Measurements from ENCODE around the gene PDLIM7. TPM values are rescaled to one million over a fixed set of nuclear protein-coding genes. Genes with fewer than 3 reads are reported as not detected.

The PDLIM7 gene
- polyA plus RNA-seq, 1 donor from 2014 or later, result 21.0 TPM

DNA sequence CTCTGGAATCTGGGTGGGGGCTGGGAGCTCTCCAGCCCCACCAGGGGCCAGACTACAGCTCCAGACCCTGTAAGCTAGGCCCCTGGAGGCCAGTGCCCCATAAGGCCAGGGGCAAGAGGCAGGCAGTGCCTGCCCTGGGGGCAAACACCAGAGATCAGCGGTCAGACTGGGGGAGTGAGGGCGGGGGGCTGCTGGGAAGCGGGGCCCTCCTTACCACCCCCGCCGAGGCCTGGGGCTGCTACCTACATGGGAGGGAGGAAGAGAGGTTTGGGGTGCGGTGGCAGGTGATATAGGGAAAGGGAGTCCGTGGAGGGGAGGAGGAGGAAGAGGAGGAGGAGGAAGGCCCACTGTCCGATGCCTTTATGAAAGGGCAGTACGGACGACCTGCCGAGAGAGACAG is 38.0 kb downstream of the PDLIM7 start:
- Histone ChIP-seq H3K4me3 (ENCODE audit: low read length) (peak overlapping the region; percentile 72), H3K27me3 (ENCODE audit: insufficient read depth, low read depth, low read length) (no peaks in the 10 kb centered on the region), H4K20me1 (ENCODE audit: insufficient read depth) (peaks cover 24% of the 10 kb centered on the region), H3K79me2 (replicated peaks; ENCODE audit: insufficient read depth, low read length) (peaks cover 14% of the 10 kb centered on the region), H3K36me3 (ENCODE audit: insufficient read depth, low read length) (peaks cover 9% of the 10 kb centered on the region), H3F3A (ENCODE audit: insufficient read depth, low read length, poor library complexity, severe bottlenecking) (peaks cover 5% of the 10 kb centered on the region), H3K9me3 (ENCODE audit: low read length) (no peaks in the 10 kb centered on the region), H3K9ac (ENCODE audit: low read length) (peak overlapping the region; percentile 67), H3K9me2 (ENCODE audit: insufficient read depth, low read length) (no peaks in the 10 kb centered on the region), H2AFZ (ENCODE audit: low read depth, low read length) (no peak overlapping the region), H3K27ac (ENCODE audit: low read length) (peak overlapping the region; percentile 90), H3K4me2 (ENCODE audit: low read length) (no peak overlapping the region)
- TF ChIP-seq POLR2AphosphoS5 (IDR thresholded peaks at IDR 0.05) (no peak), EP300 (conservative IDR thresholded peaks at IDR 0.05; ENCODE audit: poor library complexity, severe bottlenecking) (no peak), RAD21 (conservative IDR thresholded peaks at IDR 0.05) (no peak), TAF1 (IDR thresholded peaks at IDR 0.05; ENCODE audit: low read depth) (no peak), MXI1 (conservative IDR thresholded peaks at IDR 0.05; ENCODE audit: poor library complexity, severe bottlenecking) (no peak), SMC3 (conservative IDR thresholded peaks at IDR 0.05; ENCODE audit: poor library complexity) (no peak), EZH2 (IDR thresholded peaks at IDR 0.05; ENCODE audit: borderline replicate concordance, insufficient read depth, low read length, poor library complexity, severe bottlenecking) (no peak)
- TF ChIP-seq, protein P1, sequence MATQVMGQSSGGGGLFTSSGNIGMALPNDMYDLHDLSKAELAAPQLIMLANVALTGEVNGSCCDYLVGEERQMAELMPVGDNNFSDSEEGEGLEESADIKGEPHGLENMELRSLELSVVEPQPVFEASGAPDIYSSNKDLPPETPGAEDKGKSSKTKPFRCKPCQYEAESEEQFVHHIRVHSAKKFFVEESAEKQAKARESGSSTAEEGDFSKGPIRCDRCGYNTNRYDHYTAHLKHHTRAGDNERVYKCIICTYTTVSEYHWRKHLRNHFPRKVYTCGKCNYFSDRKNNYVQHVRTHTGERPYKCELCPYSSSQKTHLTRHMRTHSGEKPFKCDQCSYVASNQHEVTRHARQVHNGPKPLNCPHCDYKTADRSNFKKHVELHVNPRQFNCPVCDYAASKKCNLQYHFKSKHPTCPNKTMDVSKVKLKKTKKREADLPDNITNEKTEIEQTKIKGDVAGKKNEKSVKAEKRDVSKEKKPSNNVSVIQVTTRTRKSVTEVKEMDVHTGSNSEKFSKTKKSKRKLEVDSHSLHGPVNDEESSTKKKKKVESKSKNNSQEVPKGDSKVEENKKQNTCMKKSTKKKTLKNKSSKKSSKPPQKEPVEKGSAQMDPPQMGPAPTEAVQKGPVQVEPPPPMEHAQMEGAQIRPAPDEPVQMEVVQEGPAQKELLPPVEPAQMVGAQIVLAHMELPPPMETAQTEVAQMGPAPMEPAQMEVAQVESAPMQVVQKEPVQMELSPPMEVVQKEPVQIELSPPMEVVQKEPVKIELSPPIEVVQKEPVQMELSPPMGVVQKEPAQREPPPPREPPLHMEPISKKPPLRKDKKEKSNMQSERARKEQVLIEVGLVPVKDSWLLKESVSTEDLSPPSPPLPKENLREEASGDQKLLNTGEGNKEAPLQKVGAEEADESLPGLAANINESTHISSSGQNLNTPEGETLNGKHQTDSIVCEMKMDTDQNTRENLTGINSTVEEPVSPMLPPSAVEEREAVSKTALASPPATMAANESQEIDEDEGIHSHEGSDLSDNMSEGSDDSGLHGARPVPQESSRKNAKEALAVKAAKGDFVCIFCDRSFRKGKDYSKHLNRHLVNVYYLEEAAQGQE (IDR thresholded peaks at IDR 0.05; ENCODE audit: borderline replicate concordance), result no peak
- TF ChIP-seq, protein P2, sequence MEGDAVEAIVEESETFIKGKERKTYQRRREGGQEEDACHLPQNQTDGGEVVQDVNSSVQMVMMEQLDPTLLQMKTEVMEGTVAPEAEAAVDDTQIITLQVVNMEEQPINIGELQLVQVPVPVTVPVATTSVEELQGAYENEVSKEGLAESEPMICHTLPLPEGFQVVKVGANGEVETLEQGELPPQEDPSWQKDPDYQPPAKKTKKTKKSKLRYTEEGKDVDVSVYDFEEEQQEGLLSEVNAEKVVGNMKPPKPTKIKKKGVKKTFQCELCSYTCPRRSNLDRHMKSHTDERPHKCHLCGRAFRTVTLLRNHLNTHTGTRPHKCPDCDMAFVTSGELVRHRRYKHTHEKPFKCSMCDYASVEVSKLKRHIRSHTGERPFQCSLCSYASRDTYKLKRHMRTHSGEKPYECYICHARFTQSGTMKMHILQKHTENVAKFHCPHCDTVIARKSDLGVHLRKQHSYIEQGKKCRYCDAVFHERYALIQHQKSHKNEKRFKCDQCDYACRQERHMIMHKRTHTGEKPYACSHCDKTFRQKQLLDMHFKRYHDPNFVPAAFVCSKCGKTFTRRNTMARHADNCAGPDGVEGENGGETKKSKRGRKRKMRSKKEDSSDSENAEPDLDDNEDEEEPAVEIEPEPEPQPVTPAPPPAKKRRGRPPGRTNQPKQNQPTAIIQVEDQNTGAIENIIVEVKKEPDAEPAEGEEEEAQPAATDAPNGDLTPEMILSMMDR (IDR thresholded peaks at IDR 0.05; ENCODE audit: poor library complexity, severe bottlenecking), result no peak

DNA sequence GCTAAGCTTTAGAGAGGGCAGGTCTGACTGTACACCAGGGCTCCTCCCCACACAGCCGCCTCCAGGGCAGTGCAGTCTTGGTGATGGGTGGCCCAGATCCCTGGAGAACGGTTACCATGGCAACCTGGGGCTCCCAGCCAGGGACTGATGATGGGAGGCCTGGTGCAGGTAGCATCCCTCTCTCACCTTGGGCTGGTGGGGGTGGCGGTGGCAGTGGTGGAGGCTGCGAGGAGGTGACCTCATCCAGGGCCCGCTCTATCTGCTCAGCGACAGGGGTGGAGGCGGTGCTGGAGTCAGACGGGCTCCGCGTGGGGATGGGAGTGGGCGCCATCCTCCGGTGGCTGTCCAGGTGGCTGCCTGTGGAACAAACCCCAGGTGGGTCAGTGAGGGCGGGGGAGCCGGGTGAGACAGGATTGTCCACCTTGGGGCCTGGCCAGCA is 38.5 kb downstream of the PDLIM7 start:
- Histone ChIP-seq H3K4me3 (ENCODE audit: low read length) (peak overlapping the region; percentile 72), H3K9ac (ENCODE audit: low read length) (peak overlapping the region; percentile 67), H3K36me3 (ENCODE audit: insufficient read depth, low read length) (peaks cover 9% of the 10 kb centered on the region), H3K4me2 (ENCODE audit: low read length) (no peak overlapping the region), H3K9me3 (ENCODE audit: low read length) (no peaks in the 10 kb centered on the region), H3K79me2 (replicated peaks; ENCODE audit: insufficient read depth, low read length) (peaks cover 14% of the 10 kb centered on the region), H3K27ac (ENCODE audit: low read length) (peak overlapping the region; percentile 90), H3K27me3 (ENCODE audit: insufficient read depth, low read depth, low read length) (no peaks in the 10 kb centered on the region), H2AFZ (ENCODE audit: low read depth, low read length) (no peak overlapping the region), H4K20me1 (ENCODE audit: insufficient read depth) (peaks cover 24% of the 10 kb centered on the region), H3F3A (ENCODE audit: insufficient read depth, low read length, poor library complexity, severe bottlenecking) (peaks cover 5% of the 10 kb centered on the region), H3K9me2 (ENCODE audit: insufficient read depth, low read length) (no peaks in the 10 kb centered on the region)
- TF ChIP-seq, protein P1 (IDR thresholded peaks at IDR 0.05; ENCODE audit: borderline replicate concordance), result no peak
- TF ChIP-seq POLR2AphosphoS5 (IDR thresholded peaks at IDR 0.05), result no peak
- TF ChIP-seq RAD21 (conservative IDR thresholded peaks at IDR 0.05), result no peak
- TF ChIP-seq TAF1 (IDR thresholded peaks at IDR 0.05; ENCODE audit: low read depth), result no peak
- no peak for TF ChIP-seq EZH2 (IDR thresholded peaks at IDR 0.05; ENCODE audit: borderline replicate concordance, insufficient read depth, low read length, poor library complexity, severe bottlenecking)
- no peak for TF ChIP-seq EP300 (conservative IDR thresholded peaks at IDR 0.05; ENCODE audit: poor library complexity, severe bottlenecking)
- TF ChIP-seq, protein P2 (IDR thresholded peaks at IDR 0.05; ENCODE audit: poor library complexity, severe bottlenecking), result no peak
- no peak for TF ChIP-seq SMC3 (conservative IDR thresholded peaks at IDR 0.05; ENCODE audit: poor library complexity)
- TF ChIP-seq MXI1 (conservative IDR thresholded peaks at IDR 0.05; ENCODE audit: poor library complexity, severe bottlenecking), result no peak

All from neural cell (in vitro differentiated cells).